Fibroblast of skin of left biceps (primary cell): Measurements from ENCODE around the gene MEOX1.
"Not testable (repeated sequence)": the region's sequence is repeated elsewhere in the genome, so short reads cannot be mapped to it uniquely, and the experiment has no call there.

Source experiments
- DNase-seq, 2 experiments: peaks; one replicate each; pipeline ENCODE4 v3.0.0-alpha.2; 2013; ENCODE audit warnings: low read depth in 2 of 2

Gene MEOX1

DNA sequence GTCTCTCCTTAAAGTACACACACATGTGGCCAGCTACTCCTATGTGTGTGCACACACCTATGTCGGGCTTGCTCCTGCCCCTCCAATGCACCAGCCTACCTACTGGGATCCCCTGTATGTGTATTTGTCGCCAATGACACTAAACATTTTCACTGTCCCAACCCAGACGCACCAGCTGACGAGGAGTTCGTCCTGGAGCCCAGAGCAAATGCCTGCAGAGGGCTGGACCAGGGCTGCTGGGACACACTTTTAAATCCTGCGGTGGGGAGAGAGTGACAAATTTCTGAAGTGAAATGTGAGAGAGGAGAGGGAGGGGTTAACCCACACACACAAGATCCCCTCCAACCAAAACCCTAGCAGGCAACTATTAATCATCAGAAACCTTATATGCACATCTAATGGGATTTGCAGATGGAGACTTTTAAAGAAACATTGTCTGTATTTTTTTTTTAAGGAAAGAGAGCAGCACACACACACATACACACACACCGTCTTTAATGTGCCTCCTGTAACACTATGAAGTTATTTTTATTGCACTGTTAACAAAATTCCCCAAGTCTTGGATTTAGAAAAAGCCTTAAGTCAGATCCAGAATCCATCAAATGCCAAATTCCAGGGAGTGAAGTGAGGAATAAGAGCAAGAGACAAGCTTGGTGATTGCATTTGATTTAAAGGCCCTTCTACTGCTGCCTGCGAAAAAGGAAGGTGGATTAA lies at the start of gene MEOX1:
TSS of gene MEOX1 (minus strand) at position 224 of the 714 bp plus-strand sequence. CDS start 388 bp downstream, outside the sequence.
- DNase-seq: peak; percentile 58 to 64

- no peak for DNase-seq
Measured at GRCh38 chr17:43710101-43710500, 48.4 kb upstream of the MEOX1 start.

GRCh38 chr17:43709210-43709609 lies 47.5 kb upstream of the MEOX1 start:
- DNase-seq: no peak

DNA sequence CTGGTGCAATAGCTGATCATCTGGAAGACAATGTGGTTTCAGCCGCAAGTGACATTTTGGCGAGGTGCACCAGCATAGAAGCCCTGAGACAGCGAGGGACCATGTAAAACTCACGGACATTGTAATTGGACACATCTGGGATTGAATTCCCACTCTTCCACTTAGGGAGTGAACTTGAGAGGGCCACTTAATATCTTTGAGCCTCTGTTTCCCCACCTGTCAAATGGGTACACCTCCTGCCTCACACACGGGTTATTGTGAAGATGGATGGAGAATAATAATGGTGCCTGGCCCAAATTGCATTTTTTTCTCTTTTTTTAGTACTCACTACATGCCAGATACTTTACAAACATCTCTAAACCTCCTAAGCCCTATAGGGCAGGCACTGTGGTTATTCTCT lies 45.5 kb upstream of the MEOX1 start:
- no peak for DNase-seq

- no peak for DNase-seq
Measured at GRCh38 chr17:43706235-43706634, 44.5 kb upstream of the MEOX1 start.

DNA sequence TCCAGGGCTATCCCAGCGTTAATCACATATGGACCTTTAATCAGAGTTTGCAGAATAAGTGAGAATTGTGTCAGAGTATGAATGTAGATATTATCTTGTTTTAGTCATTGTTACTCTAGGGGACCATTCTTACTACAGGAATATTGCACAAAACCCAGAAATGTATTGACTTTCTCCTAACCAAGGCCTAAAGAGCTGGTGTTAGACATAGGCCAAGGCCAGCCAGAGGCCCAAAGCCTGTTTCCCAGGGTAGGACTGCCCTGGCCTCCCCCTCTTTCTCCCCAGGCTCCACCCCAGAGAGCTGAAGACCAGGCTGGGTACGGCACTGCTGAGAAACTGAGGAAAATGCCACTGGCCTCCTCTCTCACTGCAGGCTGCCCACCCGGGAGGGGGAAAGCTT lies 41.9 kb upstream of the MEOX1 start:
- DNase-seq: no peak

DNA sequence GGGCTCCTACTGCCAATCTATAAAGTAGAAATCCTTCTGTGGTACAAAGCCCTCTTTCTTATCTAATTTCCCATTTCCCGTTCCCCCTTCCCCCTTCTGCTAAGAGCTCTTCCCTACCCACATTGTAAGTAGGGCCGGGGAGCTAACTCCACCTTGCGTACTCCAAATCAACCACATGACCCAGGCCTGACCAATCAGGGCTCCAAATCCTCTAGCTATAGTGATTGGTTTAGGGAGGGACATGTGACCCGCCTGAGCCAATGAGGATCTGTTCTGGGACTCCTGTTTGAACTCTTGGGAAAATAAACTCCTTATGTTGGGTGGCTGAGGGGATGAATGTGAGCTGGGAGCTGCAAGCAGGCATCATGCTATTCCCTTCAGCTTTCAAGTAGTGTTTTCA lies 40.9 kb upstream of the MEOX1 start:
- DNase-seq: no peak

DNA sequence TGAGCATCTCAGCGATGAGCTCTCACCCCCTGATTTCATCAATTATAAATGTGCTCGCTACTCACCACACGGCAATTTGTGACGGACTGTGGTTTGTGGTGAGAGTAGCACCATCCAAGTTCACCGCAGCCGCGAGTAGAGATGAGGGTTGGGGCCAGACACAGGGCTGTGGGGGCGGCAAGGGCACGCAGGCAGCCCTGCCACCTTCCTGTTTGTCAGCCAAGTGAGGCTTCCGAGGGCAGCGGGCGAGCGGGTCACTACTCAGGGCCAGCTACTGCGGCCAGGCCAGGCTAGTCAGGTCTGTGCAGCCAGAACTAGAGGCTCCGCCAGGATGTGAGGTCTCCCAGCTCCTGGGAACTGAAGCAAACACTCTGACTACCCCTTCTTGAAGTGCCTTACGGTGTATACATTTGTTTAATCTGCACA lies 39.6 kb upstream of the MEOX1 start:
- DNase-seq: no peak

- DNase-seq: no peak
Measured at GRCh38 chr17:43699438-43699756, 37.7 kb upstream of the MEOX1 start.

DNA sequence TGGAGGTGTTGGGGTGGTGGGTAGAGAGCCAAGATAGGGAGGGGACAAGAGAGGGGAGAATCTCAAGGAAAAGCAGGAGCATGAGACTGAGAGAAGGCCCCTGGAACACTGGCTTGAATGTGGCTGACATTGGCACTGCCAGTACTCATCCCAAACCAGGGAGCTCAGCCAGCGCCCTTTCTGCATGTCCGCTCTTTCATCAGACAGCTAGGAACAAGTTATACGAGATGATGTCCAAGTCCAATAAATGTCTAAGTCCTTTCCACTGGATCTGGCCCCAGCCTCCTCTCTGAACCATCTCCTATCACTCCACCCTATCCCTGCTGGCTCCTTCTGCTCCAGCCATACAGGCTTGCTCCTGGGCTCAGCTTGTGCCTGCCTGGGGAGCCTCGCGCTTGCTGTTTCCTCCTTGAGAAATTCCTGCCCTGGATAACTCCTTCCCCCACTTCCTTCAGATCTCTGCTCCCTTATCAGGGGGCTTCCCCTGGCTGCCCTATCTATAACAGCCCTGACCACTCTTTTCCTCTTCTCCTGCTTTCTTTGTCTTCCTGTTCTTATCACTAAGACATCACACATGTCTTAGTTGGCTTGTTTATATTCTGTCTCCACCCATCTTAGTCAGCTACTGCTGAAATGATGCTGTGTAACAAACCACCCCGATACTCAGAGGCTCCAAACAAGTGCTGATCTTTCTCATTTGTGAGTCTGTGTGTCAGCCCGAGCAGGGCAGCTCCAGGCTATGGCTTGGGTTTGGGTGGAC lies 37.1 kb upstream of the MEOX1 start:
- DNase-seq: no peak

DNA sequence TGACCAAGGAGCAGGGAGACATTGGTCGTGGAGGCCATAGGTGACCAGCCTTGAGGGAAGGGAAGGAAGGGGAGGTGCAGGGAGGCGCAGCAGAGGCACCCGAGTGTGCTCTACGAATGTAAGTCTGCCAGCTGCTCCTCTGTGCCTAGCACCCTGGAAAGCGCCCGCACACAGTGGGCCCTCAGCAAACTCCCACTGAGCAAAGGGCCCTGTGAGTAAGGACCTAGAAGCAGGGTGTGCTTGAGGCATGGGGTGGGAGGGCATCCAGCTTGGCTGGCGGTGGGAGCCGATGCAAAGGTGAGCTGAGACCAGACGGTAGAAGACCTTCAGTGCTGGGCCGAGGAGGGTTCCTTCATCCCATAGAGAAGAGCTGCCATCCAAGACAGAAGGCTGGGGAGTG lies 36.2 kb upstream of the MEOX1 start:
- no peak for DNase-seq

DNA sequence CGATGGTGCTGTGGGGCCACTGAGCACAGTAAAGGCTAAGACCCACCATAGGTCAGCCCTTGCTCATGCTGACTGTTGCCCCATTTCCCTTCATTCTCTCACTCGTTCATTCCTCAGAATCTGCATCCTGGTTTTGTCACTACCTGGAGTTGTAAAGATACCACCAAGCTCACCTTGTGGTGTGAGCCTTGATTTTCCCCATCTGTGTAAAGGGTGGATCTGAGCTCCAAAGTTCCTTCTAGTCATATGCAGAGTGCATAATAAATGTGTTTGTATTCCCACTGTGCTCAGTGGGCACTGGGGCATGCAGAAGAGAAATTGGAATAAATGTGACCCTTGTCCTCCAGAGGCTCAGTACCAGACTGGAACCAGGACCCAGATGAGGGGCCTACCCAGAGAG lies 35.2 kb upstream of the MEOX1 start:
- DNase-seq: no peak

- no peak for DNase-seq
Measured at GRCh38 chr17:43695970-43696865, 34.5 kb upstream of the MEOX1 start.

DNA sequence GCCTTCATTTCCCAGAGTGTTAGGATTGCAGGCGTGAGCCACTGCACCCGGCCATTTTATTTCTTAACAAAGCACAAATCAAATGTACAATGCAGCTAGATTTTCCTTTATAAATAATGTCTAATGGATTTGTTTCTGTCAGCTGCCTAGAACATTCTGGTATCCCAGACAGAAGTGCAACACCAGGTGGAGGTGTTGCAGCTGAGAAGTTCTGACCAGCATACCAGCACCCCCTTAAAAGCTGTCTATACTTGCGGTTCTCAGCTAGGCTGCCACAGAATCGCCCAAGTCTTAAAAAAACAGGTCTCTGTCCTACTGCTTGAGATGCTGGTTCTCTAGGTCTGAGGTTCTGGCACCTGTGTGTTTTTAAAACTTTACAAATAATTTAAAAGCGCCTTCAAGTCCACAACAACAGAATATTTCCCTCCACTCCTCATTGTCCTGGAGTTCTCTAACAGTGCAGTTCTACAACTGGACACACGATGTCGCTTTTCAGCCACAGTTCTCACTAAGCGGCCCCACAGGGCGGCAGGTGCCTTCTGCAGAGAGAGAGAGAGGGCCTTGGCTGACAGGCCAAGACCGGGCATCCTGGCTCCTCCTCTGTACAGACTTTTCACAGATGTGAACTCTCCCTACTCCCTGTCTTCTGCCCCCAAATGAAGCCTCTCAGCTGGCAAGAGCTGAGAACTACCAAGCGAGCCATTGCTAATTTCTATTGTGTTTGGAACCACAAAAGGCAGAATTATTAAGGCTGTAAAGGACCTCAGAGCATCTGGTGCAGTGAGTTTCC lies 32.6 kb upstream of the MEOX1 start:
- peak in 1 of 2 experiments; percentile 30 for DNase-seq

DNA sequence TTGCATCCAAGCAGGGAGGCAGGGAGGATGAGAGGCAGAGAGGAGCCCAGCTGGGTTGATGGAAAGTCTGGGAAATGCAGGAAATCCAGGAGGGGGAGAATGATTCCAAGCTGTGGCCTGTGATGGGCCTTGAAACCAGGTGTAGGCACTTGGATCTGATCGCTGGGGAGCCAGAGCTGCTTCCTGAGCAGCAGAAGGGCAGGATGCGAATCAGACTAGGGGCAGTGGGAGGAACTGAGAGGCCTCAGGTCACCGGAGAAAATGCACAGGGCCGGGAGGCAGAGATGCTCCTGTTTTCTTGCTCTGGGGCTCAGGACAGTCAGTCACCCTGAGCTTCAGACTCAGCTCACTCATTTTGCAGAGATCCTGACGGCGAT lies 29.6 kb upstream of the MEOX1 start:
- DNase-seq: no peak

DNA sequence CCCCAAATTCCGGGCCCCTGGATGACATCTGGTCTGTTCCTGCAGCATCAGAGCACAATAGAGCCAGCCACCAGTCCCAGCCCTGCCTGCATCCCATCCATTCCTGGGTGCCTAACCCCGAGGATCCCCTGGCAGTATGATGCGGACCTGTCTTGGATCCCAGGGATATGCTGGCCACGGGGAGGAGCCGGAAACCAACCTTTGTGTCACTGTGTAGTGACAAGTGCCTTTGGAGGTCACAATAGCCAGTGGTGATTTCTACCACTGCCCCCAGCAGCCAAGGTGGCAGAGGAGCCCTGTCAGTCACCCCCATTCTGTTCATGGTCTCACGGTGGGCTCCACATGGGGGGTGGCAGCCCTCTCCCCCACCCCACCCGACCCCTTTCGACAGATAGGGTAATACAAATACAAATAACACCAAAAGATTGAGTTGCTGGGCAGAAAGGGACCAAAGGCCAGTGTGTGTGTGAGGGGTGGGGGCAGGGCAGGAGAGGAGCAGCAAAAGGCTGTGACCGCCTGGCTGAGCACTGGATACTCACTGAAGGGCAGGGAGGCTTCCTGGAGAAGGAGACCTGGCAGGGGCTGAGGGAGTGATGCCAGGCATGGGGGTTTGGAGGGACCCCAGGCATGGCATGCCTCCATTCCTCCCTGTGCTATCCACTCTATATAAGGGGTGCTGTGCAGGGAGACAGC lies 29.0 kb upstream of the MEOX1 start:
- DNase-seq: no peak

DNA sequence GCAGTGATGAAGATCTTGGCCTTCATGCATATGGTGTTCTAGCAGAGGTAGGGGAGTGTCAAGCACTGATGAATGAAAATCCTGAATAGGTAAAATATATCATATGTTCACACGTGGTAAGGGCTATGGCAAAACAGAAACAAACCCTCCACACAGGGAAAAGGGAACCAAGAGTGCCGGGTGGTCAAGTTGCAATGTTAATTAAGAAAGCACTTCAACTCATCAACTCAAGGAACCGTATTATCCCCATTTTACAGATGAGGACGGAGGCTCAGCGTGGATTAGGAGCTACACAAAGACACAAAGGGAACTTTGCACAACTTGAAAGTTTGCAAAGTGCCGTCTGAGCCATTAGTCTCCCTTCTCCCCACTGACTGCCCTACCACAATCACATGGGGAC lies 28.1 kb upstream of the MEOX1 start:
- DNase-seq: no peak

GRCh38 chr17:43689131-43689530 lies 27.4 kb upstream of the MEOX1 start:
- no peak for DNase-seq

GRCh38 chr17:43686957-43687356 lies 25.2 kb upstream of the MEOX1 start:
- not testable (repeated sequence) for DNase-seq

- no peak for DNase-seq
Measured at GRCh38 chr17:43683928-43684653, 22.4 kb upstream of the MEOX1 start.
